ENCODE results near the gene ST7.

- TF ChIP-seq POLR2A (IDR thresholded peaks at IDR 0.05), result no peak
- no peak for TF ChIP-seq CTCF (IDR thresholded peaks at IDR 0.05)
These were observed 871 bp downstream of the ST7 start for GRCh38 chr7:116953906-116954838.
